Mononuclear cell (primary cell): Measurements from ENCODE around the gene MUSK. TPM values are rescaled to one million over a fixed set of nuclear protein-coding genes. Genes with fewer than 3 reads are reported as not detected.
"Not testable (repeated sequence)": the region's sequence is repeated elsewhere in the genome, so short reads cannot be mapped to it uniquely, and the experiment has no call there.

Source experiments
- H3K27me3 ChIP-seq: 2 replicates; pipeline ENCODE4 v1.6.0; 2011; ENCODE audit warnings: low read length, control low read depth; ENCODE audit not compliant: insufficient read depth
- H3K4me1 ChIP-seq: 2 replicates; pipeline ENCODE4 v1.5.1; 2011; ENCODE audit warnings: mild to moderate bottlenecking, low read length, control low read depth; ENCODE audit not compliant: insufficient read depth
- H3K4me3 ChIP-seq: 2 replicates; pipeline ENCODE4 v1.5.1; 2011; ENCODE audit warnings: mild to moderate bottlenecking, low read length, moderate library complexity
- H3K9me3 ChIP-seq: 2 replicates; pipeline ENCODE4 v1.5.1; 2011; ENCODE audit warnings: low read depth, mild to moderate bottlenecking, control low read depth, low read length
- total RNA-seq: library from RNA; depleted of rRNA; stranded (reverse); fragments of >200 nt; gene quantifications from one replicate; pipeline ENCODE4 v1.2.3, GENCODE V29; 2012

Gene MUSK
- total RNA-seq, 1 donor = not detected

DNA sequence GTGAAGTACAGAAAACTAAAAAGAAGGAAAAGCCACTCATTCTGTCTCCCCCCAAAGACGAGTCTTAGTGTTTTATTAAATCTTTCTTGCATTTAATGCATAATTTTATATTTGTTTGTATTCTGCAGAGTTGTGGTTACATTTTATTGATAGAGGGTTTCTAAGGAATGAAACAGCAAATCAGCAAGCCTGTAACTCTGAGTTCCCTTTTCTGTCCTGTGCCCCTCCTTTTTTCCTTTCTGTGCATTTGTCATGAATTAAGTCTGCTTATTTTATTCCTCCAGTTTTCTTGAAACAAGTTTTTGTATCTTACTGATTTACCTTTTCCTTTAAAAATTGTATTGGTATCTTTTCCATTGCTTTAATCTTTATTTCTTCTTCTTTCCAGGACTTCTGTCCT, 132.8 kb downstream of the MUSK start:
- no peaks in the 10 kb centered on the region for H3K9me3 ChIP-seq
- peaks cover 17% of the 10 kb centered on the region for H3K4me1 ChIP-seq
- H3K27me3 ChIP-seq = no peaks in the 10 kb centered on the region
- no peak overlapping the region for H3K4me3 ChIP-seq

DNA sequence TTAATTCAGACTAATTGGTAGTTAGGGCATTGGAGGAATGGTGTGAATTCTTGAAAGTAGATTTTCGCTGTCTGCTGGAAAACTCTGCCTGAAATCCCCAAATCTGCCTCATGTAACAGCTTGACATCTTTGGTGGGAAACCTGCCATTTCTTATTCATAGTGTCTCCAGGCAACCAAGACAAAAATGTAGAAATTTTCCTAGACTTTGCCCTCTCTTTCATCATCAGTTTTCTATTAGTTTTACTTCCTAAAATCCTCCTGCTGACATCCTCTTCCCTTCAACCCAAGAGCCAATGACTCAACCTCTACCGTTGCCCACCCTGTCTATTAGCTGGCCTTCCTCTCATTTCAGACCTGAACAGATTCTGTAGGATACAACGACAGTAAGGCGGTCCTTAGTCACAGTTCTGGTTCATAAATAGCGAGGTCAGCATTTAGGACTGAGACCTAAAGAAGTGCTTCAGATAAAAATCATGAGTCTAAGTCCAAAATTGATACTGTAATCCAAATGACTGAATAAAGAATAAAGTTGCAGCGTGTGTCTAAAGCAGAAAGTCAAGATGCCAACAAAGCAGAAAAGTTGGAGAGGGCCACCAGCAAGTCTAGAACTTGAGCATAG, 133.9 kb downstream of the MUSK start:
- H3K4me3 ChIP-seq = no peak overlapping the region
- no peaks in the 10 kb centered on the region for H3K27me3 ChIP-seq
- H3K9me3 ChIP-seq = no peaks in the 10 kb centered on the region
- H3K4me1 ChIP-seq = peaks cover 17% of the 10 kb centered on the region

DNA sequence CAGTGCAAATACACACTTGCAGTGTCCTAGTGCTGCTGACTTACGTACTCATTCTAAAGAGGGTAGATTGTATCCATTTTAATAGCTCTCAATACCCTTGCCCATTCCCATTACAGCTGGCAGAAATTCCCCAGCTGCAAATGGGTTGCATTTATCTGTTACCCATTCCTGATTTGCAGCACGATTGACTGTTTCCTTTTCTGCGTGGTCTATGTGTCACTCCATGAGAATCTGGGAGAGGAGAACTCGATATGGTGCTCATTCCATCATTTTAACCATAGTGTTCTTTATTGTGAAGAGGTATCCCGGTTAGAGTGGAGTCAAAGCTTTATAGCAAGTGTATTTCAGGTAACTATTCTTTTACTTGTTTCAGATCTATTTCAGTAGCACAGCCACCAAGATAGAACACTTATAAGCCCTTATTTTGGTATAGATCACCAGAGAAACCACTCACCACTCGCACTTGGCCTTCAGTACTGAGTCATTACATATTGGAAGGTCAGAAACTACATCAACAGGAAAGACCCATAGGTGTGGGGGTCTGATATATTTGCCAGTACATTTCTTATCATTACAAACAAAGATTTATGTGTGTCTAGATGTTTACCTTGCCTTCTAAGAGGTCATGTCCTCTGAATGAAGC, 139.5 kb downstream of the MUSK start:
- no peaks in the 10 kb centered on the region for H3K27me3 ChIP-seq
- H3K4me1 ChIP-seq = no peaks in the 10 kb centered on the region
- no peak overlapping the region for H3K4me3 ChIP-seq
- H3K9me3 ChIP-seq = no peaks in the 10 kb centered on the region

DNA sequence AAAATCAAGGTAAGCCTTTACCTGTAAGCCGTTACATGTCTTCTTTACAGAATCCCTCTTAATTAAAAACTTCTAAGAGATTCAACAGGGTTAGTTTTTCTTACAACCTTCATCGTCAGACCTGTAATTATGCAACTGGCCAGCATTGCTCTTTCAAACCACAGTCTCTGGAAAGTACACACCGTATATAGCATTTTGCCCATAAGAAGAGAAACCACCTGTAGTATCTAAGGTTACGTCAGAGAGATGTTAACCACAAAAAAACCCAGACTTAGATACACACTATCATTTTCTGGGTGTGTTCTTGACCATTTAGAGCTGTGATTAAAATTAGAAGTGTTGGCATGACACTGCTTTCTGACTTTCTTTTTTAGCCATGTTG, 140.0 kb downstream of the MUSK start:
- no peaks in the 10 kb centered on the region for H3K4me1 ChIP-seq
- H3K4me3 ChIP-seq = no peak overlapping the region
- H3K27me3 ChIP-seq = no peaks in the 10 kb centered on the region
- H3K9me3 ChIP-seq = no peaks in the 10 kb centered on the region

DNA sequence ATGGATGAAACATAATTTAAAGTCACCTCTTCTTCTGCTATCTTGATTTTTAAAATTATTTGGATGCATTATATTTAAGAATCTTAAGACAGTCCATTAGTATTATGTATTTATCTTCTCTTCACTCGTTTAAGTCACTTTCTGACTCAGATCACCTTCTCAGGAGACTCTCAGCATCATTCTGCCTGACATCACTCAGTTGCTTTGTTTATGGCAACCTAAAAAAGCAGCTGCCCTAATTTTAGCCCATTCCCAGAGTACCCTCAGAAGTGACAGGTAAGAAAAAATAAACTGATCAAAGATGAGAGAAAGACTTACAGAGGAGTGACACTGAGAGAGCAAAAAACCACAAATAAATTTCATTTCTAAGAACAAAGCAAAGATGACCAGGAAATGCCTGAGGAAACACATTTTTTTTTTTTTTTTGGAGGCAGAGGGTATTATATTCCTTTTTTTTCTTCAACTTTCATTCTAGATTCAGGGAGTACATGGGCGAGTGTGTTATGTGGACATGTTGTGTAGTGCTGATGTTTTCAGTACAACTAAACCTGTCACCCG, 140.5 kb downstream of the MUSK start:
- Histone ChIP-seq H3K27me3 (no peaks in the 10 kb centered on the region), H3K9me3 (no peaks in the 10 kb centered on the region), H3K4me3 (no peak overlapping the region), H3K4me1 (no peaks in the 10 kb centered on the region)

DNA sequence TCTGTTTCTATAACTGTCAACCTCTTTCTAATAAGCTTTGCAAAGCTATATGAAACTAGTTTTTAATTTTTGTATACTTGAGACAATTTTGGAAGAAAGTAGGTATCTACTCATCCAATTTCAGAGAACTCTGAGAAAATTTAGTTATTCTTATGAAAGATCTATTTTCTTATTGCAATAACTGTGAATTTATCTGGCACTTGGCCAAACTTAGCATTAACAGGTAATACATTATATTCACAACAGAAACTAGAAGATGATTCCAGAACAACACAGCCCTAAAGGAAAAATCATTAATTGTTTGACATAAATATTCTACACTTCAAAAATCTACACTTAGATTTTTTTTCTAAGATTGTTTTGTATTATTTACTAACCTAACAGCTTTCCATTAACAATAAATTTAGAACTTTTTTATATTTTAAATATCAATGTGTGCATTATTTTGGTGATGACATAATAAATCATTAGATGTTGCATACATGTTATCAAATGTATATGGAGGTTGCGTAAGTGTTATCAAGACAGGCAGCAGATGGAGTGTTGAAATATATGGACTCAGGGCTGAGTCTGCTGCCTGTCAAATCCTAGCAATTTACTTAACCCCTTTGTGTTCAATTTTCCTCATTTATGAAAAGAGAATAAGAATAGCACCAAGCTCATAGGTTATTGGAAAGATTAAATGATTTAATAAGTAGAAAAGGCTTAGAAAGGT, 141.8 kb downstream of the MUSK start:
- no peaks in the 10 kb centered on the region for H3K4me1 ChIP-seq
- no peaks in the 10 kb centered on the region for H3K27me3 ChIP-seq
- H3K9me3 ChIP-seq = no peaks in the 10 kb centered on the region
- no peak overlapping the region for H3K4me3 ChIP-seq

DNA sequence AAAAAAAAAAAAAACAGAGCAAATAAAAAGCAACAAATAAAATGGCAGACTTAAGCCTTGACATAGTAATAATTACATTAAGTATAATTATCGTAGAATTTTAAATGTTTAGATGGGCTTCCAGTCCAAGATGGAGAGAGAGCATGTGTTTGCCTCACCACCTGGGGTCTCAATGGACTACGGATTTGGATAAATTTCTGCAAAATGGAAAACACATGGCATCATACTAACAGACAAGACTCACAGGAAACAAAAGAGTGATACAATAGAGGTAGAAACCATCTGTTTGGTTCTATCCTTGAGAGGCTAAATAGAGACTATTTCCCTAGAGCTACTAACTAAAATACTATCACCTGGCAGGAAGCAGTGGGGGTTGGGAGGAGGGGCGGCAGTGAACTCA, 144.3 kb downstream of the MUSK start:
- Histone ChIP-seq H3K4me3 (no peak overlapping the region), H3K9me3 (no peaks in the 10 kb centered on the region), H3K27me3 (no peaks in the 10 kb centered on the region), H3K4me1 (no peaks in the 10 kb centered on the region)

DNA sequence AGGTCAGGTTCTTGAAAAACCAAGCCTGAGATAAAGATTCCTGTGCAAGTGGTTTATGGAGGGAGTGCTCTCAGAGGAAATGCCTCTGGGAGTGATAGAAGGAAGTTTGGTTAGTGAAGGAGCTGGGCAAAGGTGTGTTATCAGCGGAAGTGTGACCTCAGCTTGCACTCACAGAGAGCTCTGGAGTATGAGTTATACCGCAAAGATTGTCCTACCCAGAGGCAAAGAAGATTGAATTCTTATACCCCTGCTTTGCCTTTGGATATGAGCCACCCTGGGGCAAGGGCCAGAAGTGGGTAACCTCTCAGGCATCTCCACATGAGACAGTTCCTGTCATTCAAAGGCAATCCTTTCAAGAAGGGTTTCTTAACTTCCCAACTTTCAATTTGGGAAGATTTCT, 145.6 kb downstream of the MUSK start:
- no peaks in the 10 kb centered on the region for H3K9me3 ChIP-seq
- H3K4me3 ChIP-seq = no peak overlapping the region
- no peaks in the 10 kb centered on the region for H3K27me3 ChIP-seq
- H3K4me1 ChIP-seq = no peaks in the 10 kb centered on the region

DNA sequence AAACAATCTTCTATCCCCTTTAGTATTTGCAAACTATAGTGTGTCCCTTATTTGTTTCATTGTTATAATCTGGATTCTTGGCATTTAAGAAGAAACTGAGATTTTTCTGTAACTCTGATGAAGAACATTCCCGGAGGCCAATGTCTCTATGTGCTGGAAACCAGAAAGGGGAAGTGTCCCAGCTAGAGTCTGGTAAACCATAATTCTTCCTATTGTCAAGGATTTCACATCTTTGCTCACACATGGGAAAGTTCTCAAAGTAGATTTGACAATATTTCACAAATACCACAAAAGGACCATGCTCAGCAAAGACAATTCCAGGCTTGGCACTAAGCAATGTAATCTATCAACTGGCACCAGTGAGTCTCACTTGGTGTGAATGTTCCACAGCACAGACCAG, 146.8 kb downstream of the MUSK start:
- Histone ChIP-seq H3K4me1 (no peaks in the 10 kb centered on the region), H3K4me3 (no peak overlapping the region), H3K27me3 (no peaks in the 10 kb centered on the region), H3K9me3 (no peaks in the 10 kb centered on the region)

DNA sequence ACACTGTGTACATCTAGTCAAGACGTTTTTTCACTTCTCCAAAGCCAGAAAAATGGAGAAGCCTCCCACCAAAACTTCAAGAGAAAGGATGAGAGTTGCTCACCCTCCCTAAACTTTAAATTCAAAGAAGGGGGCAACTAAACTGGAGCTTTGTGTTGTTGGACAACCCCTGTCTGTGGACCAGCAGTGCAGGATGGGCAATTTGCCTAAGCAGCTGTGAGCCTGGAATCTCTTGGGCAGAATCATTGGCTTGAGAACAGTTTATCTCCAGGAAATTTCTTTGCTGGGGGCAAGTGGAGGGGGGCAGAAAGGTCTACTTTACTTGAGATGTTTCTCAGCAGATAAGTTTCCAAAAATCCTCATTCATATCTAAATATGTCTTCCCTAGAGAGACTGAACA, 151.8 kb downstream of the MUSK start:
- no peaks in the 10 kb centered on the region for H3K27me3 ChIP-seq
- H3K4me1 ChIP-seq = no peaks in the 10 kb centered on the region
- H3K4me3 ChIP-seq = no peak overlapping the region
- H3K9me3 ChIP-seq = no peaks in the 10 kb centered on the region

DNA sequence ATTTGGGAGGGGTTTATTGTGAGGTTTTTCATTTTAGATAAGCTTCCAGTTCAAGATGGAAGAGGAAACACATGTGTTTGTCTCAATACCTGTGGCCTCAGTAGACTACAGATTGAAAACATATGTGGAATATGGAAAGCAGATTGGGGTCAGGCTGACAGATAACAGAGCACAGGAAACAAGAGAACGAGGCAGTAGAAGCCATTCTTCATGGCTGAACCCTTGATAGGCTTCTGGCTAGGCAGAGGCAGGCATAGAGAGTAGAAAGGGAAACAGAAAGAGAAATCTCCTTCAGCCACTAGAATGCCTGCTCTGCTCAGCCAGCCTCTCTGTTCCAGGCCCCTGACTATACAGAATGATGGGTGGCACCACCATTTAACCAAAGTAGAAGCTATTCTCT, 152.5 kb downstream of the MUSK start:
- Histone ChIP-seq H3K4me3 (no peak overlapping the region), H3K9me3 (no peaks in the 10 kb centered on the region), H3K27me3 (no peaks in the 10 kb centered on the region), H3K4me1 (no peaks in the 10 kb centered on the region)

DNA sequence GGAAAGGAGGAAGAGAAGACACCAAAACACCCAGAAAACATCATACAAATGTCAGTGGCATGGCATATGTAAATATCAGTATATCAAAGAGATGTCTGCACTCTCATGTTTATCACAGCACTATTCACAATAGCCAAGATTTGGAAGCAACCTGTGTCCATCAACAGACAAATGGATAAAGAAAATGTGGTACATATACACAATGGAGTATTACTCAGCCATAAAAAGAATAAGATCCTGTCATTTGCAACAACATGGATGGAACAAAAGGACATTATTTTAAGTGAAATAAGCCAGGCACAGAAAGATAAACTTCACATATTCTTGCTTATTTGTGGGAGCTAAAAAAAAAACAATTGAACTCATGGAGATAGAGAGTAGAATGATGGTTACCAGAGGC, 156.5 kb downstream of the MUSK start:
- H3K9me3 ChIP-seq, H3K27me3 ChIP-seq, H3K4me1 ChIP-seq: not testable (repeated sequence)

DNA sequence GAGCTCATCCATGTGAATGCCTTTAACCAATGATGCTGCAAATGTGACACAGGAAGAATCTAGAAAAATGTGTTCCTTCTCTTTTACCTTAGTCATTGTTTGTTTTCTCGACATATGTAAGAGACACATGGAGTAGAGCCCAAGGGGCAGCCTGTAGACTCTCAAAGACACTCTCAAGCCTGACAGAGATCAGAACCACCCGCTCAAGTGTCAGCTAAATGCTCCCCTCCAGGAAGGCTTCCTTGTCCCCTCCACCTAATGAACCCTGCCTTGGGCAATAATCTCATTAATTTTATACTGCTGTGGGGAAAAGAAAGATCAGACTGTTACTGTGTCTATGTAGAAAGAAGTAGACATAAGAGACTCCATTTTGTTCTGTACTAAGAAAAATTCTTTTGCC, 157.4 kb downstream of the MUSK start:
- Histone ChIP-seq H3K9me3 (no peaks in the 10 kb centered on the region), H3K4me1 (no peaks in the 10 kb centered on the region), H3K4me3 (no peak overlapping the region), H3K27me3 (no peaks in the 10 kb centered on the region)

More for the DNA sequence above, 156.5 kb downstream of the MUSK start:
- H3K4me3 ChIP-seq = not testable (repeated sequence)

DNA sequence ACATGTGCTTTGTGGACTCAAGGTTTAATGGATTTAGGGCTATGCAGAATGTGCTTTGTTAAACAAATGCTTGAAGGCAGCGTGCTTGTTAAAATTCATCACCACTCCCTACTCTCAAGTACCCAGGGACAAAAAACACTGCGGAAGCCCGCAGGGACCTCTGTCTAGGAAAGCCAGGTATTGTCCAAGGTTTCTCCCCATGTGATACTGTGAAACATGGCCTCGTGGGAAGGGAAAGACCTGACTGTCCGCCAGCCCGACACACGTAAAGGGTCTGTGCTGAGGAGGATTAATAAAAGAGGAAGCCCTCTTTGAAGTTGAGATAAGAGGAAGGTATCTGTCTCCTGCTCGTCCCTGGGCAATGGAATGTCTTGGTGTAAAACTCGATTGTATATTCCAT, 157.8 kb downstream of the MUSK start:
- H3K4me3 ChIP-seq, H3K27me3 ChIP-seq, H3K4me1 ChIP-seq, H3K9me3 ChIP-seq: not testable (repeated sequence)

DNA sequence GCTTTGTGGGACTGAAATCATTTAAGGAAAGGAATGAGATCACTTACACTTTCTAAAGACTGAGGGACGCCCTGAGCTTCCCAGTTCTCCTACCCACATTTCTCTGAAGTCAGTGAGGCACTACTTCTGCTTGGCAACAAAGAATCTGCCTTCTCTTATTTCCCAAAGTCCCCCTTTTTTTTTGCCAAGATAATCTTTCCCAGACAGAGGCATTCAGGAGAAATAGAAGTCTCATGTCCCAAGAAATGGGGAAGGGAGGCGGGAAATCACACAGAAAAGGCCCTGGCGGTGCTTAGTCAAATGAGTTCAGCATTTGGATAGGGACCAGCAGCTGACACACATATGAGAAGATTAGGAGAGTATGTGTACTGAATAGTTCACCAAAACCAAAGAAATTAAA, 159.7 kb downstream of the MUSK start:
- Histone ChIP-seq H3K4me1 (no peaks in the 10 kb centered on the region), H3K27me3 (no peaks in the 10 kb centered on the region), H3K4me3 (no peak overlapping the region), H3K9me3 (no peaks in the 10 kb centered on the region)
